OCI-LY1 (cell line): ENCODE data around the gene NCF4.

ENCODE experiments used
- EZH2 ChIP-seq: fragments of 200-600 bp; sonication (generic), shearing (Covaris generic); IDR thresholded peaks from 2 replicates; pipeline ENCODE4 v1.8.0; 2017; ENCODE audit warnings: borderline replicate concordance, mixed run types, mild to moderate bottlenecking, antibody characterized with exemption, low read length, moderate library complexity, mixed read lengths
- TF ChIP-seq, protein P1 (sequence below): fragments of 200-600 bp; sonication (generic), shearing (Covaris generic); IDR thresholded peaks from 2 replicates; pipeline ENCODE4 v1.5.1; 2017; ENCODE audit warnings: mild to moderate bottlenecking, antibody characterized with exemption, low read length, moderate library complexity, mixed read lengths

DNA sequence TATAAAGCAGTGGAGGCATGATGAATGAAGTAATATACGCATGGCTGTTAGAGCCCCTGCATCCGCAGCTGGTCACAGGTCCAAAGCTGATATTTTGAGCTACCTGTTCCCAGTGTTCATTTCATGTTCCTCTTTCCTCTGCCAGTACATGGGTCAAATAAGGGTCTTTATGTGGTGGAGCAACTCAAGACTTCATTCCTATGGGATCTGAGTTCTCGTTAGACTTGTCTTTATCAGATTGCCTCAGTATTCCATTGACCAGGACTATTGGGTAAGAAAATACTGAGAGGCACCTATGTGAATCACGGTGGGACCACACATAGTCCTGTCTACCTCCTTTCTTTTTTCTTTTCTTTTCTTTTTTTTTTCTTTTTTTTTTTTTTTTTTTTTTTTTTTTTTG lies 25.2 kb downstream of the NCF4 start:
- TF ChIP-seq, protein P1, sequence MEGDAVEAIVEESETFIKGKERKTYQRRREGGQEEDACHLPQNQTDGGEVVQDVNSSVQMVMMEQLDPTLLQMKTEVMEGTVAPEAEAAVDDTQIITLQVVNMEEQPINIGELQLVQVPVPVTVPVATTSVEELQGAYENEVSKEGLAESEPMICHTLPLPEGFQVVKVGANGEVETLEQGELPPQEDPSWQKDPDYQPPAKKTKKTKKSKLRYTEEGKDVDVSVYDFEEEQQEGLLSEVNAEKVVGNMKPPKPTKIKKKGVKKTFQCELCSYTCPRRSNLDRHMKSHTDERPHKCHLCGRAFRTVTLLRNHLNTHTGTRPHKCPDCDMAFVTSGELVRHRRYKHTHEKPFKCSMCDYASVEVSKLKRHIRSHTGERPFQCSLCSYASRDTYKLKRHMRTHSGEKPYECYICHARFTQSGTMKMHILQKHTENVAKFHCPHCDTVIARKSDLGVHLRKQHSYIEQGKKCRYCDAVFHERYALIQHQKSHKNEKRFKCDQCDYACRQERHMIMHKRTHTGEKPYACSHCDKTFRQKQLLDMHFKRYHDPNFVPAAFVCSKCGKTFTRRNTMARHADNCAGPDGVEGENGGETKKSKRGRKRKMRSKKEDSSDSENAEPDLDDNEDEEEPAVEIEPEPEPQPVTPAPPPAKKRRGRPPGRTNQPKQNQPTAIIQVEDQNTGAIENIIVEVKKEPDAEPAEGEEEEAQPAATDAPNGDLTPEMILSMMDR: no peak
- no peak for TF ChIP-seq EZH2
